Upper lobe of left lung (tissue), 6 donors: Measurements from ENCODE around the gene PRKAB2. TPM values are rescaled to one million over a fixed set of nuclear protein-coding genes. Genes with fewer than 3 reads are reported as not detected.

Source experiments
- ATAC-seq, 2 donors: fragments of 200-7000 bp; cut with Tn5 transposase; one replicate each; pipeline ENCODE4 v1.9.1; 2022; ENCODE audit warnings: mild to moderate bottlenecking in 2 of 2, moderate library complexity in 2 of 2; ENCODE audit not compliant: low FRiP score in 2 of 2
- DNase-seq, 2 donors: peaks; one replicate each; pipeline ENCODE4 v3.0.0-alpha.2; 2019 to 2020
- H3K27ac ChIP-seq, 4 donors: fragments of 200-600 bp; sonication (generic); one replicate each; pipeline ENCODE4 v1.5.1; 2016 to 2019
- H3K27me3 ChIP-seq, 4 donors: fragments of 200-600 bp; sonication (generic); one replicate each; pipeline ENCODE4 v1.5.1; 2017 to 2019
- H3K36me3 ChIP-seq, 4 donors: fragments of 200-600 bp; sonication (generic); one replicate each; pipeline ENCODE4 v1.5.1; 2016 to 2019
- H3K4me1 ChIP-seq, 4 donors: fragments of 200-600 bp; sonication (generic); one replicate each; pipeline ENCODE4 v1.5.1; 2018 to 2019
- H3K4me3 ChIP-seq, 4 donors: fragments of 200-600 bp; sonication (generic); one replicate each; pipeline ENCODE4 v1.5.1; 2017 to 2019; ENCODE audit warnings: mild to moderate bottlenecking in 2 of 4, moderate library complexity in 1 of 4
- H3K9me3 ChIP-seq, 4 donors: fragments of 200-600 bp; sonication (generic); one replicate each; pipeline ENCODE4 v1.5.1; 2018 to 2019
- EP300 ChIP-seq, 4 donors: sonication (generic); formaldehyde crosslinking; IDR thresholded peaks; one replicate each; pipeline ENCODE4 v1.5.1; 2017; ENCODE audit warnings: antibody characterized with exemption in 4 of 4, control low read depth in 2 of 4
- POLR2A ChIP-seq, 4 donors: fragments of 450-650 bp; IDR thresholded peaks; one replicate each; pipeline ENCODE4 v1.5.1; 2016 to 2017; ENCODE audit warnings: antibody characterized with exemption in 4 of 4, mild to moderate bottlenecking in 2 of 4
- POLR2AphosphoS5 ChIP-seq, 2 donors: sonication (generic); formaldehyde crosslinking; IDR thresholded peaks; one replicate each; pipeline ENCODE4 v1.5.1; 2017; ENCODE audit warnings: antibody characterized with exemption in 2 of 2
- WGBS, 2 donors: methylation state at CpG; one replicate each; pipeline ENCODE4 v1.1.5; 2017 to 2018; 5-methylcytosine and 5-hydroxymethylcytosine counted together
- total RNA-seq, 6 donors: library from RNA; depleted of rRNA in 4 of 6; stranded (reverse); fragments of >200 nt in 4 of 6; gene quantifications; one replicate each; pipeline versions ENCODE4 v1.1.0 to v1.2.1, GENCODE V29; 2016 to 2021
- TF ChIP-seq, protein P1 (sequence below), 6 experiments: fragments of 450-650 bp in 4 of 6; fragments of 200-600 bp in 2 of 6; sonication (generic) in 2 of 6; IDR thresholded peaks; one replicate each; pipeline ENCODE4 v1.5.1; 2016 to 2019; ENCODE audit warnings: antibody characterized with exemption in 6 of 6
- donor health status: DM: no; HTN: no; CAD: no; lungs with moderate emphysema.
- donor health status: DM: no; HTN: yes; CAD: no; lungs with severe emphysema.

PRKAB2 gene
- total RNA-seq, 6 donors from 2014 or later, result 8.1 to 22.0 (median 10.9) TPM

DNA sequence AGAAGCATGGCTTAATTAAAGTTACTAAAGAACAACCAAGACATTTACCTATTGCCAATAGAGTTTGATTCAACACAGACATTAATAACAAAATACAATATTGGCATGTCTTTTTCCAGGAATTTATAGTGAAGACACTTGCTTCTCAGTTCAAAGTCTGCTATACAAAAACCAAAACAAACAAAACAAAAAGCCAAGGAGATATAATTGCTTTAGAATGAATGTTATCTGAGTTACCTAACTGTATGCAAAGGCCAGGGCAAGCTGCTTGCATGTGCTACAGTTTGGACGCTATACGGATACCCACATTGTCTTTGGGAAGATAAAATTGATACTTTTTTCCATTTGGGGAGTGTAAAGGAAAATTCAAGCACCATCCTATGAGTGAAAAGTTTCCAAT is 39.3 kb upstream of the PRKAB2 start:
- Histone ChIP-seq H3K4me1 (peaks cover 0 to 7% (median 2%) of the 10 kb centered on the region in 4 donors), H3K36me3 (peaks cover 4 to 14% (median 7%) of the 10 kb centered on the region in 4 donors), H3K9me3 (no peaks in the 10 kb centered on the region), H3K27me3 (no peaks in the 10 kb centered on the region), H3K4me3 (no peak overlapping the region), H3K27ac (no peak overlapping the region)
- DNase-seq (no peak), ATAC-seq (no peak)
- 100% methylated on average over 2 of the region's 2 CpGs for WGBS, 2 donors
- TF ChIP-seq POLR2A (IDR thresholded peaks at IDR 0.05) (no peak), EP300 (IDR thresholded peaks at IDR 0.05) (no peak), POLR2AphosphoS5 (IDR thresholded peaks at IDR 0.05) (no peak)
- TF ChIP-seq, protein P1, sequence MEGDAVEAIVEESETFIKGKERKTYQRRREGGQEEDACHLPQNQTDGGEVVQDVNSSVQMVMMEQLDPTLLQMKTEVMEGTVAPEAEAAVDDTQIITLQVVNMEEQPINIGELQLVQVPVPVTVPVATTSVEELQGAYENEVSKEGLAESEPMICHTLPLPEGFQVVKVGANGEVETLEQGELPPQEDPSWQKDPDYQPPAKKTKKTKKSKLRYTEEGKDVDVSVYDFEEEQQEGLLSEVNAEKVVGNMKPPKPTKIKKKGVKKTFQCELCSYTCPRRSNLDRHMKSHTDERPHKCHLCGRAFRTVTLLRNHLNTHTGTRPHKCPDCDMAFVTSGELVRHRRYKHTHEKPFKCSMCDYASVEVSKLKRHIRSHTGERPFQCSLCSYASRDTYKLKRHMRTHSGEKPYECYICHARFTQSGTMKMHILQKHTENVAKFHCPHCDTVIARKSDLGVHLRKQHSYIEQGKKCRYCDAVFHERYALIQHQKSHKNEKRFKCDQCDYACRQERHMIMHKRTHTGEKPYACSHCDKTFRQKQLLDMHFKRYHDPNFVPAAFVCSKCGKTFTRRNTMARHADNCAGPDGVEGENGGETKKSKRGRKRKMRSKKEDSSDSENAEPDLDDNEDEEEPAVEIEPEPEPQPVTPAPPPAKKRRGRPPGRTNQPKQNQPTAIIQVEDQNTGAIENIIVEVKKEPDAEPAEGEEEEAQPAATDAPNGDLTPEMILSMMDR (IDR thresholded peaks at IDR 0.05), result no peak

DNA sequence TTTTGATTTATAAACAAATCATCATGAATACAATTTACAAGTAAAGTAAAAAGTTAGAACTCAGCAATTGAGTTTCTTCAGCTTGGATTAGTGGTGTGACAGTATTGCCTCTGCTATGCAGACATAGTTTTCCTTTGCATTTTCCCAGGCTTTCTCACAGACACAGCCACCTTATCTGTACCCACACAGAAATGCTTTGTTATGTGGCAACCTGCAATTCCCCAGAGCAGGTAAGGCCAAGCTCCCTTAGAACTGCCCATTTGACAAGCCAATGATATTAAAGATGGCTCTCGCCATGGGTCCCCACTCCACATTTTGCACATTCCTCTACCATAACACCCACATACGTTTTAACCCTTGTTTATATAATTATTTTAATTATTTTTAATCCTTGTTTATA is 38.7 kb upstream of the PRKAB2 start:
- Histone ChIP-seq H3K4me1 (peaks cover 0 to 7% (median 2%) of the 10 kb centered on the region in 4 donors), H3K36me3 (peaks cover 4 to 14% (median 7%) of the 10 kb centered on the region in 4 donors), H3K9me3 (no peaks in the 10 kb centered on the region), H3K27me3 (no peaks in the 10 kb centered on the region), H3K4me3 (no peak overlapping the region), H3K27ac (no peak overlapping the region)
- DNase-seq (no peak), ATAC-seq (no peak)
- WGBS, 2 donors, result 70 to 71% methylated on average over 2 of the region's 2 CpGs
- TF ChIP-seq EP300 (IDR thresholded peaks at IDR 0.05) (no peak), POLR2AphosphoS5 (IDR thresholded peaks at IDR 0.05) (no peak), POLR2A (IDR thresholded peaks at IDR 0.05) (no peak)
- TF ChIP-seq, protein P1 (IDR thresholded peaks at IDR 0.05), result no peak

DNA sequence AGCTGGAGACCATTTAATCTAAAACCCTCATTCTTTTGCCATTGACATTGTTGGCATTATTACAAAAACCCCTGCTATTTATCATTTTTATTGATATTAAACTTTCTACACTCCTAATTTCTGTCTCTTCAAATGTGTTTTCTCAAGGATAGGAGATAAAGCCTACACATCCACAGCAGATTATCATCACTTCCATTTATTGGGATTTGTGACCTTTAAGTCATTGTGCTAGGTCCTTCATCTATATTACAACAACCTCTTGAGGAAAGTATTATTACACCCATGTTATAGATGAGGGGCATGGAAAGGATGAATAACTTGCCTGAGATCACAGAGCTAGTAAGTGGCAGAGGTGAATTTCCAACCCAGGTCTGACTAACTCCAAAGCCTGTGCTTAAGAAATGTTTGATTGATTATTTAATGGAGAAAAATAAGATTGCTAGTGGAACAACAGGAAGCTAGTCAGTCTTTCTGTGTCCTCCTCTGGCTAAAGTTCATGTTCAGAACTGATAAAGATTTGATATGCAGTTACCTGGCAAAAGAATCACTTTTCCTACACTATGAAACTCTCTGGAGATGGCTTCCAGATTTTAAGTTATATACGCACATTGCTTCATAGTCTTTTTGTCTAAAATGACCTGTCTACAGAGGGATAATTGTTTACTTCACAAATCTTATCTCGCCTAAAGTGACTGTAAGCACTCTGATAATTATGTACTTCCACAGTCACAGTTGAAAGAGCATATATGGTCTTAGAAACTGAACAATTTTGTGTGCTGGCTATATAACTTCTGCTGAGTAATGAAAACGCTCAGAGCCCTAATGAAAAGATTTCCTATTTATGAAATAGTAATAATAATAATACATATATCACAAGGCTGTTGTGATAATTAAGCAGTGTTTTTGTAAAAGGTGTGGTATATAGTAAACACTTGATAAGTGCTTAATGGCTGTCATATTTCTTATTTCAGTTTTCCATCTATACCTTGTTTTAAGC is 37.9 kb upstream of the PRKAB2 start:
- ATAC-seq, result no peak
- peaks cover 4 to 14% (median 7%) of the 10 kb centered on the region in 4 donors for H3K36me3 ChIP-seq
- TF ChIP-seq POLR2AphosphoS5 (IDR thresholded peaks at IDR 0.05) (no peak), POLR2A (IDR thresholded peaks at IDR 0.05) (no peak)
- TF ChIP-seq, protein P1 (IDR thresholded peaks at IDR 0.05), result no peak
- no peaks in the 10 kb centered on the region for H3K9me3 ChIP-seq
- no peak for DNase-seq
- H3K4me1 ChIP-seq, result peaks cover 0 to 4% (median 1%) of the 10 kb centered on the region in 4 donors
- 80 to 85% methylated on average over 3 of the region's 3 CpGs for WGBS, 2 donors
- no peak overlapping the region for H3K27ac ChIP-seq
- H3K27me3 ChIP-seq, result no peaks in the 10 kb centered on the region
- no peak overlapping the region for H3K4me3 ChIP-seq

DNA sequence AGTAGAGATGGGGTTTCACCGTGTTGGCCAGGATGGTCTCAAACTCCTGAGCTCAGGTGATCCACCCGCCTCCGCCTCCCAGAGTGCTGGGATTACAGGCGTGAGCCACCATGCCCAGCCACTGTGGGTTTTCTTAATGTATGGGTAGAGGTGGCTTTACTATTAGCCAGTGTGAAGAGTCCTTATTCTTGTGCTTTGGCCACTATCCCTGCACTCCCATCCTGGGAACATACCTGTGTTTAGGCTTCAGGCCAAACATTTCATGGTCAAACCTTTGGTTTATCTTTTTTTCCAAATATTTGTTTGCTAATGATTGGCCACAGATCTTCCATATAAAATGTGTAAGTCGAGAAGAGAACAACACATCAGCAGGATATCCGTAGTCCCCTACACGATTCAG is 36.3 kb upstream of the PRKAB2 start:
- H3K27ac ChIP-seq, result no peak overlapping the region
- WGBS, 2 donors, result 90 to 100% methylated on average over 7 of the region's 7 CpGs
- TF ChIP-seq EP300 (IDR thresholded peaks at IDR 0.05) (no peak), POLR2AphosphoS5 (IDR thresholded peaks at IDR 0.05) (no peak), POLR2A (IDR thresholded peaks at IDR 0.05) (no peak)
- TF ChIP-seq, protein P1 (IDR thresholded peaks at IDR 0.05), result no peak
- no peak overlapping the region for H3K4me3 ChIP-seq
- DNase-seq (no peak), ATAC-seq (no peak)
- H3K9me3 ChIP-seq, result no peaks in the 10 kb centered on the region
- H3K27me3 ChIP-seq, result no peaks in the 10 kb centered on the region
- no peaks in the 10 kb centered on the region for H3K4me1 ChIP-seq
- H3K36me3 ChIP-seq, result peaks cover 5 to 14% (median 9%) of the 10 kb centered on the region in 4 donors
